HG02678 (cell line): ENCODE results near the gene TMPRSS4.

ENCODE experiments used
- ATAC-seq: cut with Tn5 transposase; IDR thresholded peaks from one replicate; pipeline ENCODE4 v1.9.1; 2021; ENCODE audit warnings: mild to moderate bottlenecking, moderate library complexity; ENCODE audit not compliant: unreplicated experiment

The TMPRSS4 gene, protein sequence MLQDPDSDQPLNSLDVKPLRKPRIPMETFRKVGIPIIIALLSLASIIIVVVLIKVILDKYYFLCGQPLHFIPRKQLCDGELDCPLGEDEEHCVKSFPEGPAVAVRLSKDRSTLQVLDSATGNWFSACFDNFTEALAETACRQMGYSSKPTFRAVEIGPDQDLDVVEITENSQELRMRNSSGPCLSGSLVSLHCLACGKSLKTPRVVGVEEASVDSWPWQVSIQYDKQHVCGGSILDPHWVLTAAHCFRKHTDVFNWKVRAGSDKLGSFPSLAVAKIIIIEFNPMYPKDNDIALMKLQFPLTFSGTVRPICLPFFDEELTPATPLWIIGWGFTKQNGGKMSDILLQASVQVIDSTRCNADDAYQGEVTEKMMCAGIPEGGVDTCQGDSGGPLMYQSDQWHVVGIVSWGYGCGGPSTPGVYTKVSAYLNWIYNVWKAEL

DNA sequence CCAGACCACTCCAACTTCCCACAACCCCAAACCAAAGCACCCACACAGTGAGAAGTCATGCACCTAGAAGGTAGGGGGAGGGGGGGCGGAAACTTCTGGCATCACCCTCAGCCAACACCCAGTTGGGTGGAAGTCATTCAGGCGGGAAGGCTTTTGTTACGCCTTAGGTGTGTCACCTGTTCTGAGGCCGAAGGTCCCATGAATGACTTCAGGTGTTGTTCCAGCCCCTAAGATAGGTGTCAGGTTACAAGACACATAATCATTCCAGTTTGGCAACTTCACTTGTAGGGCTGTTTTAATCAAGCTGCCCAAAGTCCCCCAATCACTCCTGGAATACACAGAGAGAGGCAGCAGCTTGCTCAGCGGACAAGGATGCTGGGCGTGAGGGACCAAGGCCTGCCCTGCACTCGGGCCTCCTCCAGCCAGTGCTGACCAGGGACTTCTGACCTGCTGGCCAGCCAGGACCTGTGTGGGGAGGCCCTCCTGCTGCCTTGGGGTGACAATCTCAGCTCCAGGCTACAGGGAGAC is at the start of gene TMPRSS4:
TSS of gene TMPRSS4 (plus strand) at position 325 of the 528 bp plus-strand sequence. CDS start 225 bp downstream, outside the sequence.
- ATAC-seq: no peak

DNA sequence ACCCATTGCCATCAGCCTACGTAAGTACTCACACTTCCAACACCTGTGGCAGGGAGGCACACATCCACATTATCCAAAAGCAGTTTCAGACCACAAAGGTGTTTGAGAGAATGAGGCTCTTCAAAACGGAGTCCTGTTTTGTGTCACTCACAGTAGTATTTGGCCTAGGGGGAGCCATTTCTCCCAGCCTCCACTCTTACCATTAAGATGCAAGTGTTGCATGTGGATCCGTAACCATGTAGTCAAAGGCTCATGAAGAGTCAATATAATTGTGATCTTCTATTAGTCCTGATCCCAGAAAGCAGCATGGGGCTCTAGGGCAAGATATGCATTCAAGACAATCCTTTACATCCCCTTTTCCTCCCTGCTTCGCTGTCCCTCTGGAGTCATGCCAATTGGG is 49.2 kb upstream of the TMPRSS4 start:
- no peak for ATAC-seq

DNA sequence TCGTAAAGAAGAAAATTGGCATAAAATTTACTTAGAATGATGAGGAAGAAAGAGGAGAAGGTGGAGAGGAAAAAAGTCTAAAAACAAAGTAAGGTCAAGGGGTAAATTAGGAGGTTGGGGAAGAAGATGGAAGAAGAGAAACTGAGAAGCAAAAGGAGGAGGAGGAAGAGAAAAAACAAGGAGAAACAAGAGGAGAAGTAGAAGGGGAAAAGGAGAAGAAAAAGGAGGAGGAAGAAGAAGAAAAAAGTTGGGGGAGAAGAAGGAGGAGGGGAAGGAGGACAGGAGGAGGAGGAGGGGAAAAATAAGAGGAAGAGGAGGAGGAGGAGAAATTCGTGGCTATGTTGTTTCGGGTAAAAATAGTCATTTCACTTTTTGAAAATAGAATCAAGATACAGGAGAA is 48.3 kb upstream of the TMPRSS4 start:
- ATAC-seq: no peak

DNA sequence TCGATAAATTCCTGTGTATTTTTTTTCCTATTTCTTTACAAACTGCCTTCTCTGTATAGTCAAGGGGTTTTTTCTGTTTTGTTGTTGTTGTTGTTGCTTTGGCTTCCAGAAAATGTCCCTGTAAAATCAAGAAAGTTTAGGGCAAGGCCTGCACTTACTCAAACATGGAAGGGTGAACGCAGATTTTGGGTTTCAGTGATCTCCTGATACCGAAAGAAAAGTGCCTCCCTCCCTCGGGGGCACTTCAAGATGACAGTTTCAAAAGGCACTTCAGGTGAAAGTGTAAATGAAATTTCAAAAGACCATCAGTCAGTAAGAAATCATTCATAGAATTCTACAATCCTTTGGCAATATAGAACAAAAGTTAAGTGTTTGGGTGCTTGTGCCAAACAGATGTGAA is 43.4 kb upstream of the TMPRSS4 start:
- ATAC-seq: no peak

DNA sequence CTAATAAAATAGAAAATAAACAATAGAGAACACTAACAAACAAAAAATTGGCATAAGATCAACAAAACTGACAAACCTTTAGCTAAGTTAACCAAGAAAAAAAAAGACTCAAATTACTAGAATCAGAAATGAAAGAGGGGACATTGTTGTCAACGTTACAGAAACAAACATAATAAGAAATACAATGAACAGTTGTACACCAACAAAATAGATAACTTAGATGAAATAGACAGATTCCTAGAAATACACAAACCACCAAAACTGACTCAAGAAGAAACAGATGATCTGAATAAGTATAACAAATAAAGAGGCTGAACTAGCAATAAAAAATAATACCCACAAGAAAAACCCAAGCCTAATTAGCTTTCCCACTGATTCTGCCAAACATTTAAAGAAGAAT is 34.7 kb upstream of the TMPRSS4 start:
- no peak for ATAC-seq

DNA sequence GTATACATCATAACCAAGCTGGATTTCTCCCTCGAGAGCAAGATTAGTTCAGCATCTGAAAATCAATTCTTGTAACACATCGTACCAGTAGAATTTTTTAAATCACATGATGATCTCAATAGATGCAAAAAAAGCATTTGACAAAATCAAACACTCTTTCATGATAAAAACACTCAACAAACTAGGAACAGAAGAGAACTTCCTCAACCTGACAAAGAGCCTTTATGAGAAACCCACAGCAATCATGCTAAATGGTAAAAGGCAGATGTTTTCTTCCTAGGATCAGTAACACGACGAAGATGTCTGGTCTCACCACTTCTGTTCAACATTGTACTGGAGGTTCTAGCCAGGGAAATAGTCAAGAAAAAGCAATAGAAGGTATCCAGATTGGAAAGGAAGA is 34.1 kb upstream of the TMPRSS4 start:
- ATAC-seq: no peak

DNA sequence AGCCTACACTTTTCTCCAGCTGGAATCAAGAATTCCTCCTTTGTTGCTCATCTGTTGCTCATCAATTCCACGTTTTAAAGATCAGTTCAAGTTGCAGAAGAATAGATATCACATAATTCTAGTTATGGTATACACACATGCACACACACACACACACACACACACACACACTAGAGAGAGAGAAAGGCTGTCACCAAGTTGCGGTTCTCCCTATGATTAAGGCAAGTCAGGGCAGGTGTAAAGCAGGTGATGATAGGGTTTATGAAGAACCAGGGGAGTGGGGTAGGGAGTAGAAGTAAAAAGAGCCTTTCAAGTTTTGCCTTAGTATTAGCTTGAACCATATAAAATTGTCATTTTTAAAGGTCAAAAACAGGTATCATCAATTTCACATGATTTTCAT is 31.7 kb upstream of the TMPRSS4 start:
- no peak for ATAC-seq

DNA sequence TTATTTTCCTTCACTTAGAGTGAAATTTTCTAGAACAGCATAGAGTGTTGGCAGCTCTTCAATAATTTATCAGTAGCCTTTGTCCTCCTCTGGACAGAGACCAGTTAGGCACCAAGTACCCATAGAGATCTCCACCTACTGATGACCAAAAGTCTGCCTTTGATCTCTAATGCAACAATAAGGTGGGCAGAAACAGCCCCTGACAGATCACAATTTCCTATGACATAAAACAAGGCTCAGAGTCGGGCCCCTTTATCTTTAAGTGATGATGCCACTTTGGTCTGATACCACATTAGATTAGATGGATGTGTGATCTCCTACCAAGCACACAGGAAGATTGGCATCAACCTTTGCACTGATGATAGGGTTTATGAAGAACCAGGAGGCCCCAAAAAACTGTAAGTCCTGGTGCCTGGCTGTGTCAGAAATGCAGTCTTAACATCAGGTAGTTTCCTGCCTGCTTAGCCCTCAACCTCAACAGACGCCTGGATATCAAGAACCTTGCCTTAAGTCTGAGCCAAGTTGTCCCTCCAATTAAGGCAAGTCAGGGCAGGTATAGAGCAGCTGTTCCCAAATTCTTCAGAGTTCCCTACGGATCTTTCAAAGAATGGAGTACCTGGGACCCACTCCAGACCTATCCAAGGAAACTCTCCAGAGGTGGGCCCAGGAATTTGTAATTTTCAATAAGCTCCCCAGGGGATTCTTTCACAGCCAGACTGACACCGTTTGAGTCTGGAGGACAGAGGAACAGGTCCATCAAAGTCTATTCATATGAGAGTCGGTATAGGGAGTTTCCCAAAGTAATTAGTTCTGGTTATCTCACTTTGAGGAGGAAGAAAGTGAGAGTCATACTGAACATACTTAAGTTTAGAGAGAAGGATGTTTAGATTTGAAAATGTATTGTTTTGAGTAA is 30.6 kb upstream of the TMPRSS4 start:
- peak; percentile 56 for ATAC-seq

DNA sequence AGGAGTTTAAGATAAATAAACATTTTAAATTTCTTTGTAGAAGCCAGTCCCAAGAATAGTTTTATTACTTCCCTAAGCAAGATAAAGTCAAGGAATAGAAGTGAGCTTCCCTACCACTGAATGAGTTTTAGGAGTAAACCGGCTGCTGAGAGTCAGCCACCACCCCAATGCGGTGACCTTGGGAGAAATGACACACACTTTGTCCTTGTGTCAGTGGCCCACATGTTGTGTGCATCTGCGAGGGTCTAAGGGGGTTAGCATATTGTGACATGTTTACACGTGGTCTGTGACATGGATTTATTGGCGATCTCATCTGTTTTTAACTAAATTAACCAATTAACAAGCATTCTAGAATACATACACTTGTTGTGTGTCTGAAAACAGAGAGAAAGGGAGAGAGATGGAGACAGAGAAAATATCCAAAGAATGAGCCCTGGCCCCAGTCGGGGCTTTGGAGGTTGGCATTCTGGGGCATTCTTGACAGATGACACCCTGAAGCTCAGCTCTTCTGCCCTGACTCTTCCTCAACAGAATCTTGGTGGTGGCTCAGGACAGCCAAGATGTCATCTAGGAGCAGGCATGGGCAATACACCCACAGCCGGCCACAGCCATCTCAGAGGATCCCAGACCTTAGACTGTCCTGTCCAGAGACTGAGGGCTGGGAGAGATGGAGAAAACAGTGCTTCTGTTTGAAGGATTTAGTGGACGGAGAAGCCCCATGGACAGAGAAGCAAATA is 29.7 kb upstream of the TMPRSS4 start:
- no peak for ATAC-seq

DNA sequence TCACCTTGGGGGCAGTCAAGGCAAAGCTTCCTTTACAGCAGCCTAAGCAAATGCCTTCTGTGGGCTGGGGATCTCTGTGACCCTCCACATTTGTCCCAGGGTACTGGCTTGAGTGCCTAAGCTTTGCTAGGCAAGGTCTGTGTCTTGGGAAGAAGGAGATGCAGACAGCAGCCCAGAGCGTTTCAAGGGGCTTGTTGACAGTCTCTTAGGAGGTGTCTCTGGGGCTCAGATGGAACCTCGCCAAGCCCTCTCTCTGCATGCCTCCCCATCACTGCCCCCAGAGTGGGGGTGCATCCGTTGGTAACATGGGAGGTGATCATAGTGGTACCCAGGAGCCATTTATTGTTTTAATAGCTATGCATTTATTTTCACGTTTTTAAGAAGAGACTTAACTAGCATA is 29.1 kb upstream of the TMPRSS4 start:
- no peak for ATAC-seq

DNA sequence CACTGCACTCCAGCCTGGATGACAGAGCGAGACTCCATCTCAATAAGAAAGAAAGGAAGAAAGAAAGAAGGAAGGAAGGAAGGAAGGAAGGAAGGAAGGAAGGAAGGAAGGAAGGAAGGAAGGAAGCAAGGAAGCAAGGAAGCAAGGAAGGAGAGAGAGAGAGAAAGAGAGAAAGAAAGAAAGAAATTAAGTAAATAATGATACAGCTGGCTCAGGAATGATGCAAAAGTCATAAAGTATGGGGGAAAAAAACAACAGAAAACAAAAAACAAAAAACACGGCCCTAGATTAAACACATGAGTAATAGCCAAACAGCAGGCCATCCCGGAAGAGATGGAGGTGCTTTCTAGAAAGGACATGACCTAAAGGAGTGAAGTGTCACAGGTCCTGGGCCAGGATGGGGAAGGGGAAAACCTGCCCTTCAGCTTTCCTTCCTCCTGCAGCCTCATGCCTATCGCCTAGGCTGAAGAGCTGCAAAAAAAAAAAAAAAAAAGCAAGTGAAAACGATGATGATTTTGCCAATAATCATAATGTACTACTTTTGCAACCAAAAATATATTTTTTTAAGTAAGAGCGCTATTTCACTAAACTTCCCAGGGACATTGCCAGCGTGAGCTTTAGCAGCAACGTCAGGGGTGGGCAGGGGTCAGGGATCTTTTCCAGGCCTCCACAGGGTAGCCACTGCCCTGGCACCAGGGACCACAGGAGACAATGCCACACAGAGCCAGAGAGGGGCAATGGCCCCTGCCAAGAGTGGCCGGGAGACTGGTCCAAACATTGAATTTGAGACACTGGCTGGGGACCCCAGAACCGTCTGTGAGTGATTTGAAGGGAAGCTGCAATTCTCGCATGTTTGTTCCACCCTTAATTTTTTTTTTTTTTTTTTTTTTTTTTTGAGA is 28.2 kb upstream of the TMPRSS4 start:
- no peak for ATAC-seq

DNA sequence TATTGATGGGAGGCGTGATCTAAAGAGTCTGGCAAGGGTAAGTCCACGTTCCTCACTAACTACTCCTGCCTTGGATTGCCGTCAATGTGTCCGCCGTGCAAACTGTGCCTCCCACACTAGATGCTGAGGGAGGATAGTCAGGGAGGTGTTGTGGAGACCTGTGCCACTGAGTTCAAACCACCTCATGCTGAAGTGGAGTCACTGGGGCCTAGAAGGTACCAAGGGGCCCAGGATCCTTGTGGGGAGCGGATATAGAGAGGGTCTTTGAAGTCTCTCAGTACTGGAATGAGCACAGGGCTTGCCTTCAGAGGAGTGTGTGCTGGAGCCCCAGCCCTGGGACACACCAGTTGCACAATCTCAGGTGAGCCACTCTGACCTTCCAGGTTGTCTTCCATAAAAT is 27.1 kb upstream of the TMPRSS4 start:
- no peak for ATAC-seq

DNA sequence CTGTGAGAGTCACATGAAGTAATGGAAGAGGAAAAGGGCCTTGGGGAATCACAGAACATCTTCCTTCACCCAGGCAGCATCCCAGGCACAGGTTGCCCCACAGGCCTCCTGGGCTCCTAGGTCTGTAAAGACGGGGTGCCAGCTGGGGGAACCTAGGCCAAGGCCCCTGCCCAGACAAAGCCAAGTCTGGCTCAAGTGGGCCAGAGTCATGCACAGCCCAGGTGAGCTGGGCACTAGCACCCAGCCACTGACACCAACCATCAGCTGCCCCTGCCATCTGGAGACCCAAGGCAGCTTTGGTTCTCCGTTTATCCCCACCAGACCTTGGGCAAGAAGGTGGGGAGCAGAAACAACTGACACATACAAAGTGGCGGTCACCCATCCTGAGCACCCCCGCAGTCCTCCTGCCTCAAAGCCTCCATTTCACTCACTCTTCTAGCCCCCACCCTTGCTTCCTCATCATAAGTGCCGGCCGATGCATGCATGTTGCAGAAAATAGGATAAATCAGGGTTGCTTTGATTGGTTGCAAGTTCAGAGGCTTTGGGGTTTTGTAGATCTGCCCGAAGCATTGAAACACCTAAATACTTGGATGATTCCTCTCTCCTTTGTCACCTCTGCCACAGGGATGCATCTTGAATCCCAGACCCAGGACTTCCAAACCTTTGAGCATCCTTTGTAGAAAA is 26.5 kb upstream of the TMPRSS4 start:
- no peak for ATAC-seq

DNA sequence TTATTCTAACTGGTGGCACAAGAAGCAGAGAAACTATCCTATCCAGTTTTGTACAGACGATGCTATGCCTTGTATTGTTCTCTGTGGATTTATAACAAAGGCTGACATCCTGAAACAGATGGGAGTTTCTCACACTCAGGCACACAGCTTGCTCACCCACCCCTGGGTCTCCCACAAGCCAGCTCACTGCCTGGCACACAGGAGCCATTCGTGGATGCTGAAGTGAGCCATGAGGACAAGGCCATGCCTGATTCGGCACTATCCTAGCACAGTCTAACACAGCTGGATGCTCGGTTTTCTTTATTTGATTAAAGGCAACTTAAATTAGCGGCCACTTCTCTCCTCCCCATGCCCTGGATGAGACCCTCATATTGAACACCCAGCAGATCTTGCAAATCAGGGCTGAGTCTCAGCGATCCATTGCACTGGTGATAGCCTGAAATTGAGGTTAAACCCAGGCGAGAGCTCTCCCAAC is 25.7 kb upstream of the TMPRSS4 start:
- no peak for ATAC-seq

DNA sequence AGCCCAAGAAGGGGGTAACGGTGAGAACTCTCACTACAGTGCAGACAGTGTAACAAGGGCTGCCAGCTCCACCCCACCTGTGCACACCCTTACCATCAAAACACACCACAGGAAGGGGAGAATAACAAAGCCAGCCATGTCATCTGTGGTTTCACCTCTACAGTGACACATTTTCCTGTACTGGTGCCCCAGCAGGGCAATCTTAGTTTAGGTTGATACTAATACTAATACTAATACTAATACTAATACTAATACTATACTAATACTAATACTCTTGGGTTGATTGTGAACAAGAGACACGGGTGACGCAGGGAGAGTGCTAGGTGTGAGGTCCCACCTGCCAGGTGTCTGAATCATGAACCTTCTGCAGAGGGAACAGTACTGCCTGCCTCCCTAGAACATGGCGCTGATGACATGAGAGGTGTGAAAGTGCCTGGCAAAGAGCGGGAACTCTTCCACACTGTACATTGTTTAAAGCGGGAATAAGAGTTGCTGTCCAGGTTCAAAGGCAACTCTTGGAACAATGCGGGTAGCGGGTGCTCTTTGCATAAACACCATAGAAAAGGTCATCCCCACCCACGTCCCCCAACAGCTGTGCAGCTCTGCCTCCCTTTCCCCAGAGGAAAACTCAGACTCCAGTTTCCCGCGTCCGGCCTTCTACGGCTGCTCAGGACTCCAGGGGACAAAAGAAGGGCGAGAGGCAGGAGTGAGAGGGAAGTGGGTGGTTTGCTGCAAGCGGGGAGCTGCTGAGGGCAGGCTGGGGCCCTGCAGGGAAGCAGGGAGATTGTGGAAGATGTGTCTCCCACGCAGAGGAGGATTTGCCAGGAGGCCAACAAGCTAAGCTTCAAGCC is 25.0 kb upstream of the TMPRSS4 start:
- ATAC-seq: no peak

DNA sequence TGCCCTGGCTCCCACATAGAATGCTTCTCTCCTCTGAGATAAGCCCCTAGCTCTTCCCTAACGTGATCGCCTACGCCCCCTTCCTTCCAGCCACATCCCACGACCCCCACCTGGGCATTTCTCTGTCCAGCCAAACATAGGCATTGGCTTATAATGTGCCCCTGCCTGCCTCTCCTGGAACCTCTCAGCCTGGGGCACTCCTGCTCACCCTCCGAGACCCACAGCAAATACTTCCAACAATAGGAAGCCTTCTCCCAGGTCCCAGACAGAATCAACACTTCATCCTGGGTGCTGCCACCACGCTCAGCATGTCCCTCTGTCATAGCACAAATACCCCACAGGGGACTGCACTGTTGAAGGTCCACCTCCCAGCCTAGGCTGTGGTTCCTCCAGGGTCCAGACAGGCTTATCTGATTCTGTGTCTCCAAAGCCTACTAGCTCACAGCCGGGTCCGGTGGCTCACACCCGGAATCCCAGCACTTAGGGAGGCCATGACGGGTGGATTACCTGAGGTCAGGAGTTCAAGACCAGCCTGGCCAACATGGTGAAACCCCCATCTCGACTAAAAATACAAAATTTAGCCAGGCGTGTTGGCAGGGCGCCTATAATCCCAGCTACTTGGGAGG is 24.2 kb upstream of the TMPRSS4 start:
- ATAC-seq: no peak

DNA sequence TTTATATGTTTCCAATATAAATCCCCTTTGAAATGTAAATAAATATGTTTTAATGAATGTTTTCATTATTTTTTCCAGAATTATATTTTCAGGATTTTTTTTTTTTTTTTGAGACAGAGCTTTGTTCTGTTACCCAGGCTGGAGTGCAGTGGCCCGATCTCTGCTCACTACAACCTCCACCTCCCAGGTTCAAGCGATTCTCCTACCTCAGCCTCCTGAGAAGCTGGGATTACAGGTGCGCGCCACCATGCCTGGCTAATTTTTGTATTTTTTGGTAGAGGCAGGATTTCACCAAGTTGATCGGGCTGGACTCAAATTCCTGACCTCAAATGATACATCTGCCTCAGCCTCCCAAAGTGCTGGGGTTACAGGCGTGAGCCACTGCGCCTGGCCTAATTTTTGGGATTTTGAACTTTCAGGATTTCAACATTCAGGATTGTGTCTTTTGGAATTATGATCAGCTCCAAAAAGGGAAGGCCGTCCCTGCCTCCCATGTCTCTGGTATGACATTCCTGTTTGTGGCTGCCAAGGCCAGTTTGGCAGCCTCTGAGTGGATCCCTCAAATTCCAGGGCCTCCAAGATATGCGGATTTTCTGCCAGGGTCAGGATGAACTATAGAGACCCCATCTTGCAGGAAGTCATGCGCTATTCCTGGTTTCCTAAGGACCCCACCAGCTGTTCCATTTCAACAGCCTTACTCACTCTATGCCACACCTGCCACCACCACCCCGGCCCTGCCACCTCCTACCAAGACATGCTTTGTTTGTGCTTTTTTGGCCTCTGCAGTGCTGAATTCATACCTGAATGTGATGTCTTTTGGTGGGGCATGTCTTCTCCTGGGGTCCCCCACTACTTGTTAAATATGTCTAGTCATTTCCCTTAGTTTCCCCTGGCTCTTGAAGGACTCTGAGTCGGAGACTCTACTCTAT is 21.9 kb upstream of the TMPRSS4 start:
- ATAC-seq: no peak
